Measurements from ENCODE around the gene CYS1.

The CYS1 gene

GRCh38 chr2:10067881-10068280 lies 12.3 kb downstream of the CYS1 start:
- ChIA-PET POLR2A (ENCODE audit: low non-redundant PET) (no interaction called here), CTCF (interaction anchor here (0.6 kb wide), 2 partner anchors 29 to 142 kb away, joined by 4 read pairs; no protein-coding TSS in a partner anchor)
- DNase-seq (ENCODE audit: low spot score) = no peak
- no peak overlapping the region for H3K27ac ChIP-seq
- no peak for TF ChIP-seq CTCF (conservative IDR thresholded peaks at IDR 0.05; ENCODE audit: low read depth)

- ChIA-PET CTCF (interaction anchor here (0.6 kb wide), 1 partner anchor 30 kb away, joined by 4 read pairs; no protein-coding TSS in a partner anchor), POLR2A (ENCODE audit: low non-redundant PET) (no interaction called here)
- no peak for TF ChIP-seq CTCF (conservative IDR thresholded peaks at IDR 0.05; ENCODE audit: low read depth)
- H3K27ac ChIP-seq = no peak overlapping the region
- no peak for DNase-seq (ENCODE audit: low spot score)
These were observed 12.9 kb downstream of the CYS1 start for GRCh38 chr2:10067330-10067729.

DNA sequence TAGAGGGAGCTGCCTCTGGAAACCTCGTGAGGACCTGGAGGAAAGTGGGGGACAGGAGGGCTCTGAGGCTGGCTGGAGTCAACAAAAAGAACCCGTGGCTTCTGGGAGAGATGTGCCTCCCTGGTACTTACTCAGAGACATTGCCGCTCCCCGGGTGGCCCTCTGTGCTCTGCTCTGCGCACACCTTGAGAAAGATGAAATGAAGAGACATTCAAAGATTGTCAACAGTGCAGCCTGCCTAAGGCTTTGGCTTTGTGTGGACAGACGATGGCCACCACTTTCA lies 14.5 kb downstream of the CYS1 start:
- ChIA-PET POLR2A (ENCODE audit: low non-redundant PET) (no interaction called here), CTCF (interaction anchor here (0.6 to 0.7 kb wide), 3 partner anchors 74 to 296 kb away, joined by 3 to 4 read pairs (median 3); no protein-coding TSS in a partner anchor)
- no peak overlapping the region for H3K27ac ChIP-seq
- TF ChIP-seq CTCF (conservative IDR thresholded peaks at IDR 0.05; ENCODE audit: low read depth) = no peak
- no peak for DNase-seq (ENCODE audit: low spot score)

GRCh38 chr2:10064932-10065772 lies 15.1 kb downstream of the CYS1 start:
- no peak for TF ChIP-seq CTCF (conservative IDR thresholded peaks at IDR 0.05; ENCODE audit: low read depth)
- no peak overlapping the region for H3K27ac ChIP-seq
- DNase-seq (ENCODE audit: low spot score) = no peak
- ChIA-PET CTCF (interaction anchor here (0.6 to 0.7 kb wide), 4 partner anchors 41 to 295 kb away, joined by 3 to 4 read pairs (median 3); no protein-coding TSS in a partner anchor), POLR2A (ENCODE audit: low non-redundant PET) (no interaction called here)

DNA sequence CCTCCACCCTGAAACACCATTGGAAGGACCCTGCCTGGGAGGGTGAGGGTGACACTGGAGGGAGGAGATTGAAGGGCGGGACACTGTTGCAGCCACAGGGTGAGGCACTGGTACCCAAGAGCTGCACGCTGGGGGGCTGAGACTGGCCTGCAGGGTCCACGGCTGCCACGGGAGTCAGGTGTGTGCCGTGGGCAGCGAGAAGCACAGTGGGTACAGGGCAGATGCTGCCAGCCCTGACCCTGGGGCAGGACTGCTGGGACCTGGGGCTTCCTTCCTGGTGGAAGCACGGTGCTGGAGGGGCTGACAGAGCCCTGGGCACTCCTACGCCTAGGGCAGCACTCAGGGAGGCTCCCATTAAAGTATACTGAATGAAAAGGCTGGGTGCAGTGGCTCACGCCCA lies 16.6 kb downstream of the CYS1 start:
- ChIA-PET CTCF (interaction anchor here (1.7 kb wide), 1 partner anchor 9 kb away, joined by 7 read pairs; no protein-coding TSS in a partner anchor), POLR2A (ENCODE audit: low non-redundant PET) (no interaction called here)
- no peak for DNase-seq (ENCODE audit: low spot score)
- H3K27ac ChIP-seq = no peak overlapping the region
- no peak for TF ChIP-seq CTCF (conservative IDR thresholded peaks at IDR 0.05; ENCODE audit: low read depth)

DNA sequence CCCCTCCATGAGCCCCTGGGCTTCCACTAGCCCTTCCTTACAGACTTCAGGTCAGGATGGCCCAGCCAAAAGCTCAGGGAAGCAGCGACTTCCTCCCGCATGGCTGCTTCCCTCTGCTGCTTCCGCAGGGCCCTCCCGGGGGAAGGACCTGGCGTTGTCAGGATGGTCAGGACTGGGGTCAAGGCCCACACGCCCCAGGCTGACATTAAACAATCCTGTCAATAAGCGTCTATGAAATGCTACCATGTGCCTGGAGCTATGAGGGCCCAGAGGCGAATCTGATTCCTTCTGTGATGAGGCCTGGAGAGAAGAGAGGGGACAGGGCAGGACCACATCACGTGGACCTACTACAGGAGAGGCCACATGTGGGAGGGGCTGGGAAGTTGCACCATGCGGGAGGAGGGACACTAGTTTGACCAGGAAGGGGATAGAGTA lies 17.3 kb downstream of the CYS1 start:
- POLR2A ChIA-PET (ENCODE audit: low non-redundant PET) = no interaction called here
- CTCF ChIA-PET = interaction anchor here (1.7 kb wide), 1 partner anchor 10 kb away, joined by 7 read pairs; no protein-coding TSS in a partner anchor
- no peak overlapping the region for H3K27ac ChIP-seq
- DNase-seq (ENCODE audit: low spot score) = no peak
- no peak for TF ChIP-seq CTCF (conservative IDR thresholded peaks at IDR 0.05; ENCODE audit: low read depth)
